SK-N-SH (cell line): Measurements from ENCODE around the gene RBM19. TPM values are rescaled to one million over a fixed set of nuclear protein-coding genes. Genes with fewer than 3 reads are reported as not detected.

Experiments
- CTCF ChIA-PET: fragments of 300-600, 350-600 bp; formaldehyde crosslinking; extraction: SDS; loops from one replicate; lab custom pipeline; 2021; lab: Yijun Ruan, JAX
- POLR2A ChIA-PET: fragments of 350-600 bp; sonication (Branson Sonifier 250); formaldehyde crosslinking; extraction: SDS; loops from one replicate; lab custom pipeline; 2020; ENCODE audit warnings: antibody characterized with exemption, inconsistent platforms; lab: Yijun Ruan, JAX
- DNase-seq: peaks from one replicate; pipeline ENCODE4 v3.0.0; 2012
- H2AFZ ChIP-seq: fragments of 200-600 bp; sonication (generic); 2 replicates; pipeline ENCODE4 v1.8.1; 2016; ENCODE audit warnings: antibody characterized with exemption, mild to moderate bottlenecking, low read depth
- H3F3A ChIP-seq: fragments of 200-600 bp; sonication (generic); replicated peaks from 2 replicates; pipeline ENCODE3; 2016; ENCODE audit warnings: antibody characterized with exemption, mild to moderate bottlenecking; ENCODE audit not compliant: insufficient read depth
- H3K27ac ChIP-seq, 2 experiments: fragments of 200-500 bp in 1 of 2; fragments of 200-600 bp in 1 of 2; sonication (Bioruptor generic) in 1 of 2; sonication (generic), shearing (Covaris generic) in 1 of 2; 2 replicates each; pipeline versions ENCODE4 v1.5.1 to v1.6.1; 2014 to 2016; ENCODE audit warnings: low read depth in 2 of 2, inconsistent platforms in 1 of 2, low read length in 1 of 2, mild to moderate bottlenecking in 1 of 2, mixed read lengths in 1 of 2
- H3K27me3 ChIP-seq: fragments of 200-600 bp; sonication (generic), shearing (Covaris generic); 2 replicates; pipeline ENCODE4 v1.6.1; 2016; ENCODE audit warnings: mixed run types; ENCODE audit not compliant: insufficient read depth
- H3K36me3 ChIP-seq, 2 experiments: fragments of 200-500 bp in 1 of 2; fragments of 200-600 bp in 1 of 2; sonication (Bioruptor generic) in 1 of 2; sonication (generic) in 1 of 2; replicated peaks in 1 of 2; 2 replicates each; pipeline versions ENCODE3 to v1.5.1; 2014 to 2016; ENCODE audit warnings: low read length in 1 of 2, mild to moderate bottlenecking in 1 of 2; ENCODE audit not compliant: insufficient read depth in 2 of 2, control insufficient read depth in 1 of 2
- H3K4me1 ChIP-seq, 2 experiments: fragments of 200-500 bp in 1 of 2; fragments of 200-600 bp in 1 of 2; sonication (Bioruptor generic) in 1 of 2; sonication (generic), shearing (Covaris generic) in 1 of 2; 2 replicates each; pipeline versions ENCODE4 v1.5.1 to v1.6.1; 2014 to 2016; ENCODE audit warnings: low read depth in 1 of 2, low read length in 1 of 2, mixed run types in 1 of 2; ENCODE audit not compliant: insufficient read depth in 2 of 2, control insufficient read depth in 1 of 2
- H3K4me2 ChIP-seq: fragments of 200-600 bp; sonication (generic), shearing (Covaris generic); 2 replicates; pipeline ENCODE4 v1.6.1; 2017; ENCODE audit warnings: mixed run types
- H3K4me3 ChIP-seq, 2 experiments: fragments of 200-500 bp in 1 of 2; fragments of 200-600 bp in 1 of 2; sonication (Bioruptor generic) in 1 of 2; sonication (generic), shearing (Covaris generic) in 1 of 2; 2 replicates each; pipeline versions ENCODE4 v1.5.1 to v1.8.1; 2014 to 2016; ENCODE audit warnings: low read depth in 2 of 2, inconsistent platforms in 1 of 2, low read length in 1 of 2, mild to moderate bottlenecking in 1 of 2, mixed read lengths in 1 of 2, moderate library complexity in 1 of 2
- H3K79me2 ChIP-seq: fragments of 200-600 bp; sonication (generic); 2 replicates; pipeline ENCODE4 v1.8.1; 2017; ENCODE audit warnings: mild to moderate bottlenecking; ENCODE audit not compliant: insufficient read depth
- H3K9ac ChIP-seq: fragments of 200-600 bp; sonication (generic); 2 replicates; pipeline ENCODE4 v1.6.1; 2017; ENCODE audit warnings: mixed run types
- H3K9me2 ChIP-seq: fragments of 200-600 bp; sonication (generic); 2 replicates; pipeline ENCODE4 v1.6.1; 2017; ENCODE audit warnings: mixed run types
- H3K9me3 ChIP-seq: fragments of 200-600 bp; sonication (generic); 2 replicates; pipeline ENCODE4 v1.6.1; 2017; ENCODE audit warnings: mixed run types, mild to moderate bottlenecking, moderate library complexity
- H4K20me1 ChIP-seq: fragments of 200-600 bp; sonication (generic); 2 replicates; pipeline ENCODE4 v1.6.1; 2017; ENCODE audit warnings: mild to moderate bottlenecking, mixed run types; ENCODE audit not compliant: insufficient read depth
- CHD2 ChIP-seq: fragments of 150-350 bp; IDR thresholded peaks from 2 replicates; pipeline ENCODE4 v1.6.1; 2018; ENCODE audit warnings: low read length; ENCODE audit not compliant: partially characterized antibody
- ELF1 ChIP-seq: IDR thresholded peaks from 2 replicates; pipeline ENCODE4 v1.4.0; 2012
- FOXJ3 ChIP-seq: sonication (generic); formaldehyde crosslinking; IDR thresholded peaks from 2 replicates; pipeline ENCODE4 v1.5.1; 2020; ENCODE audit warnings: mild to moderate bottlenecking, missing genetic modification reagents
- MEF2A ChIP-seq: IDR thresholded peaks from 2 replicates; pipeline ENCODE4 v1.4.0; 2012; ENCODE audit warnings: low read depth, borderline replicate concordance
- POLR2AphosphoS5 ChIP-seq: IDR thresholded peaks from 2 replicates; pipeline ENCODE4 v1.6.1; 2012; ENCODE audit warnings: low read depth, low read length
- RAD21 ChIP-seq: IDR thresholded peaks from 2 replicates; pipeline ENCODE4 v1.6.1; 2012; ENCODE audit warnings: mild to moderate bottlenecking, low read length
- RFX5 ChIP-seq: IDR thresholded peaks from 2 replicates; pipeline ENCODE4 v1.6.1; 2012; ENCODE audit warnings: mild to moderate bottlenecking, improper control_type of control experiment, low read length
- RXRA ChIP-seq: IDR thresholded peaks from 2 replicates; pipeline ENCODE4 v1.4.0; 2012; ENCODE audit warnings: low read depth, mild to moderate bottlenecking, borderline replicate concordance
- WGBS: methylation state at CpG from one replicate; pipeline ENCODE4 v1.1.6; 2017; ENCODE audit warnings: low lambda C conversion rate; 5-methylcytosine and 5-hydroxymethylcytosine counted together
- polyA plus RNA-seq, 3 experiments: library from polyadenylated mRNA; depleted of rRNA; stranded (reverse); fragments of >200 nt; gene quantifications; 2 replicates each; pipeline ENCODE4 v1.2.3, GENCODE V29; 2012
- TF ChIP-seq, protein P1 (sequence below): fragments of 150-350 bp; IDR thresholded peaks from 2 replicates; pipeline ENCODE4 v1.6.1; 2016; ENCODE audit warnings: mild to moderate bottlenecking, low read depth, low read length
- TF ChIP-seq, protein P2 (sequence below): fragments of 150-350 bp; IDR thresholded peaks from 2 replicates; pipeline ENCODE4 v1.6.1; 2017; ENCODE audit warnings: antibody characterized with exemption, low read length, low read depth, borderline replicate concordance
- TF ChIP-seq, protein P3 (sequence below): IDR thresholded peaks from 2 replicates; pipeline ENCODE4 v1.4.0; 2012; ENCODE audit warnings: low read depth, borderline replicate concordance
- TF ChIP-seq, protein P4 (sequence below): IDR thresholded peaks from 2 replicates; pipeline ENCODE4 v1.4.0; 2012; ENCODE audit warnings: low read depth, borderline replicate concordance
- TF ChIP-seq, protein P5 (sequence below): IDR thresholded peaks from 2 replicates; pipeline ENCODE4 v1.4.0; 2012; ENCODE audit warnings: low read depth
- TF ChIP-seq, protein P6 (sequence below): fragments of 200-600 bp; sonication (generic); IDR thresholded peaks from 2 replicates; pipeline ENCODE4 v1.6.1; 2017; ENCODE audit warnings: antibody characterized with exemption, mild to moderate bottlenecking, moderate library complexity

Gene RBM19
- polyA plus RNA-seq, 1 of the 3 experiments (the other 2 are of a cell fraction), result 16.6 TPM

DNA sequence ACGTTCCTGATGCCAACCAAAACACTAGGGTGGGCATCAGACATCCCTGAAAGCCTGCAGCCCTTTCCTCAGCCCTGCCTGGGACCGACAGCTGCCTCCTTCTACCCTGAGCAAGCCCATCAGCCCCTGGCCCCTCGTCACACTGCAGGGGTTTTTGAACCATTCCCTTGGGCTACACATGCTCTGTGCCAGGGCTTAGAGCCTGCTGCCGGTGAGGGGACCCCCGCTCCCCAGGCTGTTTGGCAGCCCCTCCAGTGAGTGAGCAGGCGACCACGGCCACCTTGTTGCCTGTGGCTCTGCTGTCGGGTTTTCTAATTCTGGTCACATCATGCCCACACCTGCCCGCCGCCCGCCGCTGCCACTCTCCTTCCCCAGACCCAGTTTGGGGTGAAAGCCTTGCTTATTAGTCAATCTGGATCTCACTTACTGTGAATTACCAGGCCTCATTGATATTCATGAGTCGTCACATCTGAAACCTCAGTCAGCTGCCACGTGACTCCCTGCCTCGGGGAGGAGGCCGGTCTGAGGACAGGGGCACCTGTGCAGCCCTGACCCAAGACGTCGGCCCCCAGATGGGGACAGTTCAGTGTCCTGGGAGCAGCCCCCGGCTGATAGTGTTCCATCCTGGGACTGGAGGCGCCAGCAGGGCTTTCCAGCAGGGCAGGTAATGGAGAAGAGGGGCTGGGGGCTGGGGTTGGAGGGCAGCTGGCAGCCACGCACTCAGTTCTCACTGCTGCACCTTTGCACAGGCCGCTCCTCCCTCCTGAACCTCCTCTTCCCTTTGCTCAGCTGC lies 163.0 kb downstream of the RBM19 start:
- Histone ChIP-seq H3F3A (no peaks in the 10 kb centered on the region), H3K9ac (no peak overlapping the region), H3K27me3 (no peaks in the 10 kb centered on the region), H4K20me1 (no peaks in the 10 kb centered on the region), H3K79me2 (no peaks in the 10 kb centered on the region), H3K36me3 (no peaks in the 10 kb centered on the region), H3K4me2 (no peak overlapping the region), H3K9me2 (no peaks in the 10 kb centered on the region), H3K4me1 (no peaks in the 10 kb centered on the region; a peak in 1 of 4 replicates), H3K4me3 (no peak overlapping the region), H2AFZ (no peak overlapping the region), H3K27ac (no peak overlapping the region), H3K9me3 (0 out of 2 replicates have a peak, but pooled peaks cover 4% of the 10 kb centered on the region)
- TF ChIP-seq, protein P1, sequence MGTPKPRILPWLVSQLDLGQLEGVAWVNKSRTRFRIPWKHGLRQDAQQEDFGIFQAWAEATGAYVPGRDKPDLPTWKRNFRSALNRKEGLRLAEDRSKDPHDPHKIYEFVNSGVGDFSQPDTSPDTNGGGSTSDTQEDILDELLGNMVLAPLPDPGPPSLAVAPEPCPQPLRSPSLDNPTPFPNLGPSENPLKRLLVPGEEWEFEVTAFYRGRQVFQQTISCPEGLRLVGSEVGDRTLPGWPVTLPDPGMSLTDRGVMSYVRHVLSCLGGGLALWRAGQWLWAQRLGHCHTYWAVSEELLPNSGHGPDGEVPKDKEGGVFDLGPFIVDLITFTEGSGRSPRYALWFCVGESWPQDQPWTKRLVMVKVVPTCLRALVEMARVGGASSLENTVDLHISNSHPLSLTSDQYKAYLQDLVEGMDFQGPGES, result no peak
- TF ChIP-seq FOXJ3 (no peak), CHD2 (no peak), RAD21 (no peak), ELF1 (no peak), POLR2AphosphoS5 (no peak), RXRA (no peak), MEF2A (no peak), RFX5 (no peak)
- TF ChIP-seq, protein P2, sequence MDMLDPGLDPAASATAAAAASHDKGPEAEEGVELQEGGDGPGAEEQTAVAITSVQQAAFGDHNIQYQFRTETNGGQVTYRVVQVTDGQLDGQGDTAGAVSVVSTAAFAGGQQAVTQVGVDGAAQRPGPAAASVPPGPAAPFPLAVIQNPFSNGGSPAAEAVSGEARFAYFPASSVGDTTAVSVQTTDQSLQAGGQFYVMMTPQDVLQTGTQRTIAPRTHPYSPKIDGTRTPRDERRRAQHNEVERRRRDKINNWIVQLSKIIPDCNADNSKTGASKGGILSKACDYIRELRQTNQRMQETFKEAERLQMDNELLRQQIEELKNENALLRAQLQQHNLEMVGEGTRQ, result no peak
- TF ChIP-seq, protein P3, sequence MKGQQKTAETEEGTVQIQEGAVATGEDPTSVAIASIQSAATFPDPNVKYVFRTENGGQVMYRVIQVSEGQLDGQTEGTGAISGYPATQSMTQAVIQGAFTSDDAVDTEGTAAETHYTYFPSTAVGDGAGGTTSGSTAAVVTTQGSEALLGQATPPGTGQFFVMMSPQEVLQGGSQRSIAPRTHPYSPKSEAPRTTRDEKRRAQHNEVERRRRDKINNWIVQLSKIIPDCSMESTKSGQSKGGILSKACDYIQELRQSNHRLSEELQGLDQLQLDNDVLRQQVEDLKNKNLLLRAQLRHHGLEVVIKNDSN, result no peak
- TF ChIP-seq, protein P4, sequence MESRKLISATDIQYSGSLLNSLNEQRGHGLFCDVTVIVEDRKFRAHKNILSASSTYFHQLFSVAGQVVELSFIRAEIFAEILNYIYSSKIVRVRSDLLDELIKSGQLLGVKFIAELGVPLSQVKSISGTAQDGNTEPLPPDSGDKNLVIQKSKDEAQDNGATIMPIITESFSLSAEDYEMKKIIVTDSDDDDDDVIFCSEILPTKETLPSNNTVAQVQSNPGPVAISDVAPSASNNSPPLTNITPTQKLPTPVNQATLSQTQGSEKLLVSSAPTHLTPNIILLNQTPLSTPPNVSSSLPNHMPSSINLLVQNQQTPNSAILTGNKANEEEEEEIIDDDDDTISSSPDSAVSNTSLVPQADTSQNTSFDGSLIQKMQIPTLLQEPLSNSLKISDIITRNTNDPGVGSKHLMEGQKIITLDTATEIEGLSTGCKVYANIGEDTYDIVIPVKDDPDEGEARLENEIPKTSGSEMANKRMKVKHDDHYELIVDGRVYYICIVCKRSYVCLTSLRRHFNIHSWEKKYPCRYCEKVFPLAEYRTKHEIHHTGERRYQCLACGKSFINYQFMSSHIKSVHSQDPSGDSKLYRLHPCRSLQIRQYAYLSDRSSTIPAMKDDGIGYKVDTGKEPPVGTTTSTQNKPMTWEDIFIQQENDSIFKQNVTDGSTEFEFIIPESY, result no peak
- TF ChIP-seq, protein P5, sequence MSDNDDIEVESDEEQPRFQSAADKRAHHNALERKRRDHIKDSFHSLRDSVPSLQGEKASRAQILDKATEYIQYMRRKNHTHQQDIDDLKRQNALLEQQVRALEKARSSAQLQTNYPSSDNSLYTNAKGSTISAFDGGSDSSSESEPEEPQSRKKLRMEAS, result no peak
- TF ChIP-seq, protein P6, sequence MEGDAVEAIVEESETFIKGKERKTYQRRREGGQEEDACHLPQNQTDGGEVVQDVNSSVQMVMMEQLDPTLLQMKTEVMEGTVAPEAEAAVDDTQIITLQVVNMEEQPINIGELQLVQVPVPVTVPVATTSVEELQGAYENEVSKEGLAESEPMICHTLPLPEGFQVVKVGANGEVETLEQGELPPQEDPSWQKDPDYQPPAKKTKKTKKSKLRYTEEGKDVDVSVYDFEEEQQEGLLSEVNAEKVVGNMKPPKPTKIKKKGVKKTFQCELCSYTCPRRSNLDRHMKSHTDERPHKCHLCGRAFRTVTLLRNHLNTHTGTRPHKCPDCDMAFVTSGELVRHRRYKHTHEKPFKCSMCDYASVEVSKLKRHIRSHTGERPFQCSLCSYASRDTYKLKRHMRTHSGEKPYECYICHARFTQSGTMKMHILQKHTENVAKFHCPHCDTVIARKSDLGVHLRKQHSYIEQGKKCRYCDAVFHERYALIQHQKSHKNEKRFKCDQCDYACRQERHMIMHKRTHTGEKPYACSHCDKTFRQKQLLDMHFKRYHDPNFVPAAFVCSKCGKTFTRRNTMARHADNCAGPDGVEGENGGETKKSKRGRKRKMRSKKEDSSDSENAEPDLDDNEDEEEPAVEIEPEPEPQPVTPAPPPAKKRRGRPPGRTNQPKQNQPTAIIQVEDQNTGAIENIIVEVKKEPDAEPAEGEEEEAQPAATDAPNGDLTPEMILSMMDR, result no peak
- ChIA-PET CTCF (no interaction called here), POLR2A (no interaction called here)
- 74% methylated on average over 16 of the region's 22 CpGs for WGBS
- DNase-seq, result no peak
